Activated gamma-delta T cell treated with anti-CD3 and anti-CD28 coated beads, Interleukin-2, amount 50 U/mL, for 16 hours (primary cell): Measurements from ENCODE around the gene MEX3B.
"Not testable (repeated sequence)": the region's sequence is repeated elsewhere in the genome, so short reads cannot be mapped to it uniquely, and the experiment has no call there.

Experiments
- DNase-seq: peaks from one replicate; pipeline ENCODE4 v3.0.0-alpha.2; 2020; ENCODE audit warnings: low read depth

Gene MEX3B

DNA sequence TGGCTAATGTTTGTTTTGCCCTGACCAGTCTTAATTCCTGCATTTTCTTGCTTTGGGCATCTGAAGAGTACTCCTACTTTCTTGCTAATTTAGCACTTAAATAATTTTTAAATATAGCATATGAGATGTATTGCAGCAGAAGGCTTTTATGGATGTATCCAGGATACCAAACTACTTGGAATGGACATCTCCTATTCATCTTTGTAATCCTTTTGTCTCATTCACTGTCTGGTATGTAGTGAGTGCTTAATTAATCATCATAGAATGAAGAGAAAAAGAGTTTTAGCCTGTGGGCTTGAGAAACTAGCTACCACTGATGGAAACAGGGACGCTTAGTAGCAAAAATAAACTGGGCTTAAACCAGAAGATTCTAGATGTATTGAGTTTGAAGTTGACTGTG is 40.6 kb downstream of the MEX3B start:
- no peak for DNase-seq

- DNase-seq = no peak
Observed at GRCh38 chr15:82003916-82004315, 41.9 kb downstream of the MEX3B start.

GRCh38 chr15:81995081-81995480 is 50.7 kb downstream of the MEX3B start:
- DNase-seq = not testable (repeated sequence)

DNA sequence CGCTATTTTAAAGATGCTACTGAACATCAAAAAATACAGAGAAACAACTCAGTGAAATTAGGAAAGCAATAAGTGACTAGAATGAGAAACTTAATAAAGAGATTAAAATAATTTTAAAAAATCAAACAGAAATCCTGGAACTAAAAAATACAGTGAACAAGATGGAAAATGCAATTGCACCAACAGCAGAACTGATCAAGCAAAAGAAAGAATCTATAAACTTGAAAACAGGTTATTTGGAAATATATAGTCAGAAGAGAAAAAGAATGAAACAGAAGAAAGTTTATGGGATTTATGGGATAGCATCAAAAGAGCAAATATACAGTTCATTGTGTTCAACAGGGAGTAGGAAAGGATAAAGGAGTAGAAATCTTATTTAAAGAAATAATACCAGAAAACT is 53.3 kb downstream of the MEX3B start:
- no peak for DNase-seq
